Prostate gland (tissue), 2 donors: ENCODE measurements around the gene OR12D2.

ENCODE experiments used
- POLR2A ChIP-seq: fragments of 450-650 bp; IDR thresholded peaks from one replicate; pipeline ENCODE4 v1.6.1; 2016; ENCODE audit warnings: antibody characterized with exemption, mild to moderate bottlenecking
- POLR2AphosphoS5 ChIP-seq: sonication (generic); formaldehyde crosslinking; IDR thresholded peaks from one replicate; pipeline ENCODE4 v1.6.1; 2017; ENCODE audit warnings: antibody characterized with exemption
- TF ChIP-seq, protein P1 (sequence below), 4 experiments: fragments of 200-600 bp in 2 of 4; fragments of 450-650 bp in 2 of 4; sonication (generic) in 2 of 4; IDR thresholded peaks; 1 replicate in 3 of 4; 2 replicates in 1 of 4; pipeline ENCODE4 v1.5.1; 2016 to 2019; ENCODE audit warnings: antibody characterized with exemption in 4 of 4, mild to moderate bottlenecking in 2 of 4, moderate library complexity in 2 of 4

DNA sequence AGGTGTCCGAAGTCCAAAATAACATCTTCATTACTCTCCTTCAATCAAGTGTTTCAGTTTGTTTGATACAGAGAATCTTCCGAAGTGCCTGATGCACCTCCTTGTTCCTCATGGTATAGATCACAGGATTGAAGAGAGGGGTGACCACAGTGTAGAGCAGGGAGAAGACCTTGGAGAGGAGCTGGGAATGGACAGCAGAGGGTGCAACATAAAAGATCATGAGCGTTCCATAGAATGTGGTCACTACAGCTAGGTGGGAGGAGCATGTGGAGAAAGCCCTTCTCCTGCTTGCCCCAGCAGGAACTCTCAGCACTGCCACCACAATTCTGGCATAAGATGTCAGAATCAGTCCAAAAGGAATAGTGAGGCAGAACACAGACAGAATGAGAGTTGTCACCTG is 31.2 kb downstream of the OR12D2 start:
- TF ChIP-seq, protein P1, sequence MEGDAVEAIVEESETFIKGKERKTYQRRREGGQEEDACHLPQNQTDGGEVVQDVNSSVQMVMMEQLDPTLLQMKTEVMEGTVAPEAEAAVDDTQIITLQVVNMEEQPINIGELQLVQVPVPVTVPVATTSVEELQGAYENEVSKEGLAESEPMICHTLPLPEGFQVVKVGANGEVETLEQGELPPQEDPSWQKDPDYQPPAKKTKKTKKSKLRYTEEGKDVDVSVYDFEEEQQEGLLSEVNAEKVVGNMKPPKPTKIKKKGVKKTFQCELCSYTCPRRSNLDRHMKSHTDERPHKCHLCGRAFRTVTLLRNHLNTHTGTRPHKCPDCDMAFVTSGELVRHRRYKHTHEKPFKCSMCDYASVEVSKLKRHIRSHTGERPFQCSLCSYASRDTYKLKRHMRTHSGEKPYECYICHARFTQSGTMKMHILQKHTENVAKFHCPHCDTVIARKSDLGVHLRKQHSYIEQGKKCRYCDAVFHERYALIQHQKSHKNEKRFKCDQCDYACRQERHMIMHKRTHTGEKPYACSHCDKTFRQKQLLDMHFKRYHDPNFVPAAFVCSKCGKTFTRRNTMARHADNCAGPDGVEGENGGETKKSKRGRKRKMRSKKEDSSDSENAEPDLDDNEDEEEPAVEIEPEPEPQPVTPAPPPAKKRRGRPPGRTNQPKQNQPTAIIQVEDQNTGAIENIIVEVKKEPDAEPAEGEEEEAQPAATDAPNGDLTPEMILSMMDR (IDR thresholded peaks at IDR 0.05) = no peak
- TF ChIP-seq POLR2A (no peak), POLR2AphosphoS5 (no peak)
